ENCODE measurements around the gene OSCP1.
A peak's percentile ranks its signal among the peaks of the same experiment; 100 is the strongest.

OSCP1 gene

GRCh38 chr1:36432616-36433015 lies 17.6 kb downstream of the OSCP1 start:
- Histone ChIP-seq H3K79me2 (ENCODE audit: insufficient read depth, low read length) (no peaks in the 10 kb centered on the region), H3K27me3 (ENCODE audit: insufficient read depth, low read length, poor library complexity, severe bottlenecking) (no peaks in the 10 kb centered on the region)

DNA sequence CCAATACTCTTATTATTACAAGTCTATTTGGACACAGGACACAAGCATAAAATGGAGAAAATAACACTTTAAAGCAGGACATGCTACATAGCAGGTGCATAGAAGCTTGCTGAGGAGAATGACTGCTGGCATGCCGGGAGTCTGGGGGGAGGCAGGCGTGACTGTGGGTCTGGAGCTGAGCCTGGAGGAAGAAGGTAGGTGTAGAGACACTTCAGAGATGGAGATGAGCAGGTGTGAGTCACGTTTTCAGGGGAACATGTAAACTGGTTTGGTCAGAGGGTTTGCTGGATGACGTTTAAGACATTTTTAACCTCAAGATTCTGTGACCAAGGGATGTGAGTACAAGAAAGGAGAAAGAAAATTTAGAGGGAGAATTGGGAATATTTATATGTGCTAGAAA lies 24.5 kb downstream of the OSCP1 start:
- H3K4me2 ChIP-seq (ENCODE audit: low read depth, low read length, poor library complexity, severe bottlenecking), result no peak overlapping the region

More at GRCh38 chr1:36432616-36433015, 17.6 kb downstream of the OSCP1 start:
- H3K4me2 ChIP-seq (ENCODE audit: low read depth, low read length, poor library complexity, severe bottlenecking), result no peak overlapping the region
- H3K9me3 ChIP-seq (ENCODE audit: insufficient read depth, low read depth, low read length), result no peaks in the 10 kb centered on the region
- no peaks in the 10 kb centered on the region for H3K36me3 ChIP-seq (ENCODE audit: insufficient read depth, low read length)
- no peaks in the 10 kb centered on the region for H3K4me1 ChIP-seq (ENCODE audit: insufficient read depth, low read length, poor library complexity, severe bottlenecking)
- no peak overlapping the region for H3K9ac ChIP-seq (ENCODE audit: low read depth, low read length, poor library complexity, severe bottlenecking)
- no peak overlapping the region for H3K4me3 ChIP-seq (ENCODE audit: low read length, poor library complexity, severe bottlenecking)
- TF ChIP-seq EZH2phosphoT487 (IDR thresholded peaks at IDR 0.05; ENCODE audit: borderline replicate concordance), result no peak
- TF ChIP-seq, protein P1, sequence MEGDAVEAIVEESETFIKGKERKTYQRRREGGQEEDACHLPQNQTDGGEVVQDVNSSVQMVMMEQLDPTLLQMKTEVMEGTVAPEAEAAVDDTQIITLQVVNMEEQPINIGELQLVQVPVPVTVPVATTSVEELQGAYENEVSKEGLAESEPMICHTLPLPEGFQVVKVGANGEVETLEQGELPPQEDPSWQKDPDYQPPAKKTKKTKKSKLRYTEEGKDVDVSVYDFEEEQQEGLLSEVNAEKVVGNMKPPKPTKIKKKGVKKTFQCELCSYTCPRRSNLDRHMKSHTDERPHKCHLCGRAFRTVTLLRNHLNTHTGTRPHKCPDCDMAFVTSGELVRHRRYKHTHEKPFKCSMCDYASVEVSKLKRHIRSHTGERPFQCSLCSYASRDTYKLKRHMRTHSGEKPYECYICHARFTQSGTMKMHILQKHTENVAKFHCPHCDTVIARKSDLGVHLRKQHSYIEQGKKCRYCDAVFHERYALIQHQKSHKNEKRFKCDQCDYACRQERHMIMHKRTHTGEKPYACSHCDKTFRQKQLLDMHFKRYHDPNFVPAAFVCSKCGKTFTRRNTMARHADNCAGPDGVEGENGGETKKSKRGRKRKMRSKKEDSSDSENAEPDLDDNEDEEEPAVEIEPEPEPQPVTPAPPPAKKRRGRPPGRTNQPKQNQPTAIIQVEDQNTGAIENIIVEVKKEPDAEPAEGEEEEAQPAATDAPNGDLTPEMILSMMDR (conservative IDR thresholded peaks at IDR 0.05; ENCODE audit: low read length), result no peak
- H3K9me2 ChIP-seq (replicated peaks; ENCODE audit: low read depth, low read length), result no peaks in the 10 kb centered on the region
- H3F3A ChIP-seq (ENCODE audit: low read depth), result no peaks in the 10 kb centered on the region
- no peak overlapping the region for H2AFZ ChIP-seq (ENCODE audit: low read length)
- H4K20me1 ChIP-seq (ENCODE audit: insufficient read depth, low read length, poor library complexity, severe bottlenecking), result no peaks in the 10 kb centered on the region

DNA sequence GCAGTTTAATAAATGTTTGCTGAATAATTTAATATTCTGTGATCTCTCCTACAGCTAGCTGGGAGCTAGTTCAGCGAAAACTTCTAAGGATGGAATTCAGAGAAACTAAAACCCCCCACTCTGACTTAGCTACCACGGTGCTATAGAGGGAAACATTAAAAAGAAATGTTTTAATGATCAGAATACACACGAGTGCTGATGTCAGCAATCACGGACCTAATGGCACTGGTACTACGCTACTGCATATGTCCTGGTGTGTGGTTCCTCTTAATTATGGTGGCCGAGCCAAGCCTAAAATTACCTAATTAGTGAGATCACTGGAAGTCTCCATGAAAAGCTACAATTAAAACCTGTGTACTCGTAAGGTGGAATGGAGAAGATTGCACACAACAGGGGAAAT lies 28.6 kb downstream of the OSCP1 start:
- no peaks in the 10 kb centered on the region for H3K9me3 ChIP-seq (ENCODE audit: insufficient read depth, low read depth, low read length)
- H3K4me2 ChIP-seq (ENCODE audit: low read depth, low read length, poor library complexity, severe bottlenecking), result no peak overlapping the region
- no peak overlapping the region for H3K4me3 ChIP-seq (ENCODE audit: low read length, poor library complexity, severe bottlenecking)
- no peaks in the 10 kb centered on the region for H3F3A ChIP-seq (ENCODE audit: low read depth)
- H3K27me3 ChIP-seq (ENCODE audit: insufficient read depth, low read length, poor library complexity, severe bottlenecking), result no peaks in the 10 kb centered on the region
- peaks cover 6% of the 10 kb centered on the region for H3K4me1 ChIP-seq (ENCODE audit: insufficient read depth, low read length, poor library complexity, severe bottlenecking)
- H4K20me1 ChIP-seq (ENCODE audit: insufficient read depth, low read length, poor library complexity, severe bottlenecking), result no peaks in the 10 kb centered on the region
- no peaks in the 10 kb centered on the region for H3K9me2 ChIP-seq (replicated peaks; ENCODE audit: low read depth, low read length)
- TF ChIP-seq, protein P1 (conservative IDR thresholded peaks at IDR 0.05; ENCODE audit: low read length), result no peak
- no peak for TF ChIP-seq EZH2phosphoT487 (IDR thresholded peaks at IDR 0.05; ENCODE audit: borderline replicate concordance)
- peak overlapping the region; percentile 9 for H3K9ac ChIP-seq (ENCODE audit: low read depth, low read length, poor library complexity, severe bottlenecking)
- no peak overlapping the region for H2AFZ ChIP-seq (ENCODE audit: low read length)
- H3K36me3 ChIP-seq (ENCODE audit: insufficient read depth, low read length), result no peaks in the 10 kb centered on the region
- no peaks in the 10 kb centered on the region for H3K79me2 ChIP-seq (ENCODE audit: insufficient read depth, low read length)

More for the DNA sequence above, 24.5 kb downstream of the OSCP1 start:
- H3K9ac ChIP-seq (ENCODE audit: low read depth, low read length, poor library complexity, severe bottlenecking), result no peak overlapping the region
- H2AFZ ChIP-seq (ENCODE audit: low read length), result no peak overlapping the region
- TF ChIP-seq, protein P1 (conservative IDR thresholded peaks at IDR 0.05; ENCODE audit: low read length), result no peak
- TF ChIP-seq EZH2phosphoT487 (IDR thresholded peaks at IDR 0.05; ENCODE audit: borderline replicate concordance), result no peak
- H3K4me3 ChIP-seq (ENCODE audit: low read length, poor library complexity, severe bottlenecking), result no peak overlapping the region
- H3K79me2 ChIP-seq (ENCODE audit: insufficient read depth, low read length), result no peaks in the 10 kb centered on the region
- no peaks in the 10 kb centered on the region for H3K36me3 ChIP-seq (ENCODE audit: insufficient read depth, low read length)
- no peaks in the 10 kb centered on the region for H3K9me2 ChIP-seq (replicated peaks; ENCODE audit: low read depth, low read length)
- H4K20me1 ChIP-seq (ENCODE audit: insufficient read depth, low read length, poor library complexity, severe bottlenecking), result no peaks in the 10 kb centered on the region
- no peaks in the 10 kb centered on the region for H3K27me3 ChIP-seq (ENCODE audit: insufficient read depth, low read length, poor library complexity, severe bottlenecking)
- no peaks in the 10 kb centered on the region for H3F3A ChIP-seq (ENCODE audit: low read depth)
- H3K4me1 ChIP-seq (ENCODE audit: insufficient read depth, low read length, poor library complexity, severe bottlenecking), result no peaks in the 10 kb centered on the region
- no peaks in the 10 kb centered on the region for H3K9me3 ChIP-seq (ENCODE audit: insufficient read depth, low read depth, low read length)
